ENCODE data around the gene ZNF837.

The ZNF837 gene

DNA sequence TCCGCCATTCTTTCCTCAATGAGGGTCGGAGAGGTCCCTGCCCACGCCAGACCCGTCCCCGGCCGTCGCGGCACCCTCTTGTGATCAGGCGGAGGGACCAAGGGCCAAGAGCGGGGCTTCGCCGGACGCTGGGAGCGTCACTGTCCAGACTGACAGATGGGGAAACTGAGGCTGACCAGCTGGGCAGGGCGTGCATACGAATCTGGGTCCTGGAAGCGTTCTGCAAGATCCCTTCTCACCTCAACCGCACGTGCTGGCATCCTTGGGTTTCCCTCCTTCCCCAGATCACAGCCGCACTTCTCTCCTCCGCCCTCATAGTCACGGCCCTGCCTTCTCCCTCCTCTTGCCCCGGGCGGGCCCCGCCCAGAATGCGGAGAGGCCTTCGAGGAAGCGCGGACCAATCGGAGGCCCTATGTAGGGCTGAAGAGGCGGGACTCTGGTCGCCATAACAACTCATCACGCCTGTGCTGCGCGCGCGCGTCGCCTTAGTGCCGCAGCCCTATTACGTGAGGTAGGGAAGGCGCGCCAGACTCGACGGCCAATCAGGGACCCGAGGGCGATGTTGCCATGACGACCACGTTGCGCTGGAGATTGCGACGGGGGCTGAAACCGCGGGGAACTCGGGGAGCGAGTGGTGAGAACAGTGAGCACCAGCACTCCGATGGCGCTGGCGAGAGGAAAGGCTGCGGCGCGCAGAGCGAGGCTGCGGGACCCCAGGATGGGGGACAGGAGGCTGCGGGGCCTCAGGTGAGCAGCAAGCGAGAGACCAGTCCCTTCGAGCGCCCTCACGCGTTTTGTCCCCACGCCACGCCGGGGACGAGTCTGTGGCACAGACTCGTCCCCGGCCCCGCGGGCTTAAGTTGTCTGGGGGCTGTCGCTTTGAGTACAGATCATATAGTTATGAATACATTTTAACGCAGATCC lies 20.3 kb upstream of the ZNF837 start (continued):
- peak; percentile 35; the same call in 1 of the 2 replicates for TF ChIP-seq ZIC2 (tag by site-specific recombination; IDR thresholded peaks at IDR 0.05)
- no peak for TF ChIP-seq ZNF654 (tag by site-specific recombination; IDR thresholded peaks at IDR 0.05; ENCODE audit: low read depth)
- peak; percentile 96 for TF ChIP-seq SP2 (tag by site-specific recombination; IDR thresholded peaks at IDR 0.05)
- TF ChIP-seq ZNF830 (tag by site-specific recombination; IDR thresholded peaks at IDR 0.05; ENCODE audit: low read depth): no peak
- TF ChIP-seq, protein P1, sequence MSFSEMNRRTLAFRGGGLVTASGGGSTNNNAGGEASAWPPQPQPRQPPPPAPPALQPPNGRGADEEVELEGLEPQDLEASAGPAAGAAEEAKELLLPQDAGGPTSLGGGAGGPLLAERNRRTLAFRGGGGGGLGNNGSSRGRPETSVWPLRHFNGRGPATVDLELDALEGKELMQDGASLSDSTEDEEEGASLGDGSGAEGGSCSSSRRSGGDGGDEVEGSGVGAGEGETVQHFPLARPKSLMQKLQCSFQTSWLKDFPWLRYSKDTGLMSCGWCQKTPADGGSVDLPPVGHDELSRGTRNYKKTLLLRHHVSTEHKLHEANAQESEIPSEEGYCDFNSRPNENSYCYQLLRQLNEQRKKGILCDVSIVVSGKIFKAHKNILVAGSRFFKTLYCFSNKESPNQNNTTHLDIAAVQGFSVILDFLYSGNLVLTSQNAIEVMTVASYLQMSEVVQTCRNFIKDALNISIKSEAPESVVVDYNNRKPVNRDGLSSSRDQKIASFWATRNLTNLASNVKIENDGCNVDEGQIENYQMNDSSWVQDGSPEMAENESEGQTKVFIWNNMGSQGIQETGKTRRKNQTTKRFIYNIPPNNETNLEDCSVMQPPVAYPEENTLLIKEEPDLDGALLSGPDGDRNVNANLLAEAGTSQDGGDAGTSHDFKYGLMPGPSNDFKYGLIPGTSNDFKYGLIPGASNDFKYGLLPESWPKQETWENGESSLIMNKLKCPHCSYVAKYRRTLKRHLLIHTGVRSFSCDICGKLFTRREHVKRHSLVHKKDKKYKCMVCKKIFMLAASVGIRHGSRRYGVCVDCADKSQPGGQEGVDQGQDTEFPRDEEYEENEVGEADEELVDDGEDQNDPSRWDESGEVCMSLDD (tag by site-specific recombination; IDR thresholded peaks at IDR 0.05): peak; percentile 41
- TF ChIP-seq ZBTB17 (tag by site-specific recombination; IDR thresholded peaks at IDR 0.05): peak; percentile 87
- no peak for TF ChIP-seq ZNF791 (tag by site-specific recombination; IDR thresholded peaks at IDR 0.05)
- TF ChIP-seq, protein P2, sequence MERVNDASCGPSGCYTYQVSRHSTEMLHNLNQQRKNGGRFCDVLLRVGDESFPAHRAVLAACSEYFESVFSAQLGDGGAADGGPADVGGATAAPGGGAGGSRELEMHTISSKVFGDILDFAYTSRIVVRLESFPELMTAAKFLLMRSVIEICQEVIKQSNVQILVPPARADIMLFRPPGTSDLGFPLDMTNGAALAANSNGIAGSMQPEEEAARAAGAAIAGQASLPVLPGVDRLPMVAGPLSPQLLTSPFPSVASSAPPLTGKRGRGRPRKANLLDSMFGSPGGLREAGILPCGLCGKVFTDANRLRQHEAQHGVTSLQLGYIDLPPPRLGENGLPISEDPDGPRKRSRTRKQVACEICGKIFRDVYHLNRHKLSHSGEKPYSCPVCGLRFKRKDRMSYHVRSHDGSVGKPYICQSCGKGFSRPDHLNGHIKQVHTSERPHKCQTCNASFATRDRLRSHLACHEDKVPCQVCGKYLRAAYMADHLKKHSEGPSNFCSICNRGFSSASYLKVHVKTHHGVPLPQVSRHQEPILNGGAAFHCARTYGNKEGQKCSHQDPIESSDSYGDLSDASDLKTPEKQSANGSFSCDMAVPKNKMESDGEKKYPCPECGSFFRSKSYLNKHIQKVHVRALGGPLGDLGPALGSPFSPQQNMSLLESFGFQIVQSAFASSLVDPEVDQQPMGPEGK (tag by site-specific recombination; IDR thresholded peaks at IDR 0.05): peak; percentile 77
- no peak for TF ChIP-seq ZNF701 (tag by site-specific recombination; IDR thresholded peaks at IDR 0.05)
- TF ChIP-seq, protein P3, sequence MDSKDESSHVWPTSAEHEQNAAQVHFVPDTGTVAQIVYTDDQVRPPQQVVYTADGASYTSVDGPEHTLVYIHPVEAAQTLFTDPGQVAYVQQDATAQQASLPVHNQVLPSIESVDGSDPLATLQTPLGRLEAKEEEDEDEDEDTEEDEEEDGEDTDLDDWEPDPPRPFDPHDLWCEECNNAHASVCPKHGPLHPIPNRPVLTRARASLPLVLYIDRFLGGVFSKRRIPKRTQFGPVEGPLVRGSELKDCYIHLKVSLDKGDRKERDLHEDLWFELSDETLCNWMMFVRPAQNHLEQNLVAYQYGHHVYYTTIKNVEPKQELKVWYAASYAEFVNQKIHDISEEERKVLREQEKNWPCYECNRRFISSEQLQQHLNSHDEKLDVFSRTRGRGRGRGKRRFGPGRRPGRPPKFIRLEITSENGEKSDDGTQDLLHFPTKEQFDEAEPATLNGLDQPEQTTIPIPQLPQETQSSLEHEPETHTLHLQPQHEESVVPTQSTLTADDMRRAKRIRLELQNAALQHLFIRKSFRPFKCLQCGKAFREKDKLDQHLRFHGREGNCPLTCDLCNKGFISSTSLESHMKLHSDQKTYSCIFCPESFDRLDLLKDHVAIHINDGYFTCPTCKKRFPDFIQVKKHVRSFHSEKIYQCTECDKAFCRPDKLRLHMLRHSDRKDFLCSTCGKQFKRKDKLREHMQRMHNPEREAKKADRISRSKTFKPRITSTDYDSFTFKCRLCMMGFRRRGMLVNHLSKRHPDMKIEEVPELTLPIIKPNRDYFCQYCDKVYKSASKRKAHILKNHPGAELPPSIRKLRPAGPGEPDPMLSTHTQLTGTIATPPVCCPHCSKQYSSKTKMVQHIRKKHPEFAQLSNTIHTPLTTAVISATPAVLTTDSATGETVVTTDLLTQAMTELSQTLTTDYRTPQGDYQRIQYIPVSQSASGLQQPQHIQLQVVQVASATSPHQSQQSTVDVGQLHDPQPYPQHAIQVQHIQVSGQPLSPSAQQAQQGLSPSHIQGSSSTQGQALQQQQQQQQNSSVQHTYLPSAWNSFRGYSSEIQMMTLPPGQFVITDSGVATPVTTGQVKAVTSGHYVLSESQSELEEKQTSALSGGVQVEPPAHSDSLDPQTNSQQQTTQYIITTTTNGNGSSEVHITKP (tag by site-specific recombination; IDR thresholded peaks at IDR 0.05): peak; percentile 59
- TF ChIP-seq, protein P4, sequence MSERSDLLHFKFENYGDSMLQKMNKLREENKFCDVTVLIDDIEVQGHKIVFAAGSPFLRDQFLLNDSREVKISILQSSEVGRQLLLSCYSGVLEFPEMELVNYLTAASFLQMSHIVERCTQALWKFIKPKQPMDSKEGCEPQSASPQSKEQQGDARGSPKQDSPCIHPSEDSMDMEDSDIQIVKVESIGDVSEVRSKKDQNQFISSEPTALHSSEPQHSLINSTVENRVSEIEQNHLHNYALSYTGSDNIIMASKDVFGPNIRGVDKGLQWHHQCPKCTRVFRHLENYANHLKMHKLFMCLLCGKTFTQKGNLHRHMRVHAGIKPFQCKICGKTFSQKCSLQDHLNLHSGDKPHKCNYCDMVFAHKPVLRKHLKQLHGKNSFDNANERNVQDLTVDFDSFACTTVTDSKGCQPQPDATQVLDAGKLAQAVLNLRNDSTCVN (tag by site-specific recombination; optimal IDR thresholded peaks at IDR 0.05): peak; percentile 89
- TF ChIP-seq, protein P5, sequence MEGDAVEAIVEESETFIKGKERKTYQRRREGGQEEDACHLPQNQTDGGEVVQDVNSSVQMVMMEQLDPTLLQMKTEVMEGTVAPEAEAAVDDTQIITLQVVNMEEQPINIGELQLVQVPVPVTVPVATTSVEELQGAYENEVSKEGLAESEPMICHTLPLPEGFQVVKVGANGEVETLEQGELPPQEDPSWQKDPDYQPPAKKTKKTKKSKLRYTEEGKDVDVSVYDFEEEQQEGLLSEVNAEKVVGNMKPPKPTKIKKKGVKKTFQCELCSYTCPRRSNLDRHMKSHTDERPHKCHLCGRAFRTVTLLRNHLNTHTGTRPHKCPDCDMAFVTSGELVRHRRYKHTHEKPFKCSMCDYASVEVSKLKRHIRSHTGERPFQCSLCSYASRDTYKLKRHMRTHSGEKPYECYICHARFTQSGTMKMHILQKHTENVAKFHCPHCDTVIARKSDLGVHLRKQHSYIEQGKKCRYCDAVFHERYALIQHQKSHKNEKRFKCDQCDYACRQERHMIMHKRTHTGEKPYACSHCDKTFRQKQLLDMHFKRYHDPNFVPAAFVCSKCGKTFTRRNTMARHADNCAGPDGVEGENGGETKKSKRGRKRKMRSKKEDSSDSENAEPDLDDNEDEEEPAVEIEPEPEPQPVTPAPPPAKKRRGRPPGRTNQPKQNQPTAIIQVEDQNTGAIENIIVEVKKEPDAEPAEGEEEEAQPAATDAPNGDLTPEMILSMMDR (tag by site-specific recombination; IDR thresholded peaks at IDR 0.05): peak; percentile 44; the same call in 1 of the 2 replicates
- TF ChIP-seq ZNF585B (tag by site-specific recombination; IDR thresholded peaks at IDR 0.05): no peak
- TF ChIP-seq KLF1 (tag by site-specific recombination; IDR thresholded peaks at IDR 0.05): peak; percentile 68
- TF ChIP-seq KLF10 (tag by site-specific recombination; IDR thresholded peaks at IDR 0.05): peak; percentile 40; the same call in 1 of the 2 replicates
- TF ChIP-seq ZNF571 (tag by site-specific recombination; IDR thresholded peaks at IDR 0.05): no peak
- peak; percentile 88; the same call in 1 of the 2 replicates for TF ChIP-seq ZNF777 (tag by site-specific recombination; IDR thresholded peaks at IDR 0.05; ENCODE audit: borderline replicate concordance)
- TF ChIP-seq WT1 (tag by site-specific recombination; IDR thresholded peaks at IDR 0.05): 0 out of 2 replicates have a peak, but pooled peaks have one; percentile 10
- peak; percentile 92 for TF ChIP-seq SP3 (tag by site-specific recombination; IDR thresholded peaks at IDR 0.05)
- TF ChIP-seq, protein P6, sequence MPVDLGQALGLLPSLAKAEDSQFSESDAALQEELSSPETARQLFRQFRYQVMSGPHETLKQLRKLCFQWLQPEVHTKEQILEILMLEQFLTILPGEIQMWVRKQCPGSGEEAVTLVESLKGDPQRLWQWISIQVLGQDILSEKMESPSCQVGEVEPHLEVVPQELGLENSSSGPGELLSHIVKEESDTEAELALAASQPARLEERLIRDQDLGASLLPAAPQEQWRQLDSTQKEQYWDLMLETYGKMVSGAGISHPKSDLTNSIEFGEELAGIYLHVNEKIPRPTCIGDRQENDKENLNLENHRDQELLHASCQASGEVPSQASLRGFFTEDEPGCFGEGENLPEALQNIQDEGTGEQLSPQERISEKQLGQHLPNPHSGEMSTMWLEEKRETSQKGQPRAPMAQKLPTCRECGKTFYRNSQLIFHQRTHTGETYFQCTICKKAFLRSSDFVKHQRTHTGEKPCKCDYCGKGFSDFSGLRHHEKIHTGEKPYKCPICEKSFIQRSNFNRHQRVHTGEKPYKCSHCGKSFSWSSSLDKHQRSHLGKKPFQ (tag by site-specific recombination; IDR thresholded peaks at IDR 0.05): peak; percentile 81
- TF ChIP-seq, protein P7, sequence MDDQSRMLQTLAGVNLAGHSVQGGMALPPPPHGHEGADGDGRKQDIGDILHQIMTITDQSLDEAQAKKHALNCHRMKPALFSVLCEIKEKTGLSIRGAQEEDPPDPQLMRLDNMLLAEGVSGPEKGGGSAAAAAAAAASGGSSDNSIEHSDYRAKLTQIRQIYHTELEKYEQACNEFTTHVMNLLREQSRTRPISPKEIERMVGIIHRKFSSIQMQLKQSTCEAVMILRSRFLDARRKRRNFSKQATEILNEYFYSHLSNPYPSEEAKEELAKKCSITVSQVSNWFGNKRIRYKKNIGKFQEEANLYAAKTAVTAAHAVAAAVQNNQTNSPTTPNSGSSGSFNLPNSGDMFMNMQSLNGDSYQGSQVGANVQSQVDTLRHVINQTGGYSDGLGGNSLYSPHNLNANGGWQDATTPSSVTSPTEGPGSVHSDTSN (CRISPR knock-in tag; IDR thresholded peaks at IDR 0.05): peak; percentile 93
- no peak for TF ChIP-seq ZNF302 (tag by site-specific recombination; IDR thresholded peaks at IDR 0.05; ENCODE audit: low read depth)
- TF ChIP-seq KLF16 (tag by site-specific recombination; IDR thresholded peaks at IDR 0.05): peak; percentile 25; the same call in 1 of the 2 replicates
- TF ChIP-seq ZNF114 (tag by site-specific recombination; IDR thresholded peaks at IDR 0.05): no peak

Data from HEK293 (cell line).